ENCODE data around the gene XPO6. TPM values are rescaled to one million over a fixed set of nuclear protein-coding genes. Genes with fewer than 3 reads are reported as not detected.

XPO6 gene
- total and polyA plus RNA-seq, 2 donors = 55.0 to 85.7 TPM

DNA sequence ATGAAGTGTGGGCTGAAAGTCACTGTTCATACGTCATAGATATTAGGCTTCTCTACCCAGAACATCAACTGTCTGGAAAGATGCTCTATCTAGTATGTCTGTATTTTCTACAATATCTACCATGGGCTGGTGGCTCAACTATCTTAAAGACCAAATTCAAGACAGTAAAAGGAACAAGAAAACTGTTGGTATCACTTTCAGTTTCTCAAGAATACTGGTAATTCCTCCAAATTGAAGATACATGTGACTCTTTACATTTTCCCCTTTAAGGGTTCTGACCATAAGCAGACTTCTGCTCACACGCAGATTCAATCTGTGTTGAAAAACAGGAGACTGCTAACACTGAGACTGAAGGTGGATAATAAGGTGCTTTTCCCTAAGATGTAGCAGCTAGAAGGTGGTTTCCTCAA, 24.2 kb downstream of the XPO6 start:
- Histone ChIP-seq H3K4me3 (ENCODE audit: low read depth, low read length) (no peak overlapping the region), H3K36me3 (ENCODE audit: insufficient read depth) (no peaks in the 10 kb centered on the region), H3K27ac (ENCODE audit: low read depth) (no peak overlapping the region), H3K4me1 (ENCODE audit: insufficient read depth) (no peaks in the 10 kb centered on the region)
- DNase-seq (ENCODE audit: extremely low spot score) = no peak
- WGBS = 81% methylated on average over 2 of the region's 2 CpGs

DNA sequence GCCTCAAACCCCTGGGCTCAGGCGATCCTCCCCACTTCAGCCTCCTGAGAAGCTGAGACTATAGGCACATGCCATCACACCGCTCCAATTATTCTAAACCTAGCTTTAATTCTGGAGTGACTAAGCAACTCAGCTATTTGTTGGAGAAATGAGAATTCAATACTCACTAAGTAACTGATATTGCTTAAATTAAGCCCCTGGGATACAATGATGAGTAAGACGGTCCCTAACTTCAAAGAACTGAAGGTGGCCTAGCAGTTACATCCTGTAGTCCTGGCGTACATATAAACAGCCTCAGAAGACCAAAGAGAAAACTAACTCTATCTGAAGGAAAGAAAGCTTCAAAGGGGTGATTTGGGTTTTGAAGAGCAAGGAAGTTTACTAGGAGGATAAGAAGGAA, 25.0 kb downstream of the XPO6 start:
- no peak for DNase-seq (ENCODE audit: extremely low spot score)
- Histone ChIP-seq H3K27ac (ENCODE audit: low read depth) (no peak overlapping the region), H3K4me3 (ENCODE audit: low read depth, low read length) (no peak overlapping the region), H3K36me3 (ENCODE audit: insufficient read depth) (no peaks in the 10 kb centered on the region), H3K4me1 (ENCODE audit: insufficient read depth) (peaks cover 2% of the 10 kb centered on the region)
- 93% methylated on average over 4 of the region's 4 CpGs for WGBS

DNA sequence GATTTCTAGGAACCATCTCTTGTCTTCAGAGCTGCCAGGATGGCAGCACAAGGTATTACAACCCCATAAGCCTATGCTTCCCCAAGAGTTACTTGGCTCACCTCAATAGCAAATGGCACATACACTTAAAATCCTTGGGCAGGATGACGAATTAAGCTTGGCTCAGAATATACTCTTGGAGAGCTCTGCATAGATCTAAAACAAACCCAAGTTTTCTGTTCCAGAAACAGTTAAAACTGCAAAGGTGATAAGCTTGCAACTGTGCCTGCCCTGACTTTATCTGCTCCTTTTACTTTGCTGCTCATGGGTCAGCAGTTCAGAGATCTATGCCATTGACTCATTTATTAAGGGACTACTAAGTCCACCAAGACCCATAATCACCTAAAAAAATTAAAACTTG, 26.1 kb downstream of the XPO6 start:
- Histone ChIP-seq H3K4me3 (ENCODE audit: low read depth, low read length) (no peak overlapping the region), H3K36me3 (ENCODE audit: insufficient read depth) (no peaks in the 10 kb centered on the region), H3K4me1 (ENCODE audit: insufficient read depth) (peaks cover 2% of the 10 kb centered on the region), H3K27ac (ENCODE audit: low read depth) (no peak overlapping the region)
- no peak for DNase-seq (ENCODE audit: extremely low spot score)
- WGBS = 80% methylated on average over 1 of the region's 1 CpG

DNA sequence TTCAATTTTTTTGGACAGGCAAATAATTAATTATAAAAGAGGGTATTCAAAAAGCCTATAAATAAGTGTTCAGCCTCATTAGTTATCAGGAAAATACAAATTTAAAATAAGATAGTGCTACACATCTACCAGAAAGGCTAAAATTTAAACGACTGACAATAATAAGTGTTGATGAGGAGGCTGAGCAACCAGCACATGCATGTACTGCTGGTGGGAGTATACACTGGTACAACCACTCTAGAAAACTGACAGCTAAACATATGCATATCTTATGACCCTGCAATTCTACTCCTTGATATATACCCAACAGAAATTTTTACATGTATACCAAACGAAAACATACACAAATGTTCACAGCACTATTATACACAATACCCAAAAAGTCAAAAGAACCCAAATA, 27.1 kb downstream of the XPO6 start:
- Histone ChIP-seq H3K4me3 (ENCODE audit: low read depth, low read length) (no peak overlapping the region), H3K4me1 (ENCODE audit: insufficient read depth) (peaks cover 2% of the 10 kb centered on the region), H3K36me3 (ENCODE audit: insufficient read depth) (no peaks in the 10 kb centered on the region), H3K27ac (ENCODE audit: low read depth) (no peak overlapping the region)
- WGBS = 75% methylated on average over 2 of the region's 2 CpGs
- DNase-seq (ENCODE audit: extremely low spot score) = no peak

DNA sequence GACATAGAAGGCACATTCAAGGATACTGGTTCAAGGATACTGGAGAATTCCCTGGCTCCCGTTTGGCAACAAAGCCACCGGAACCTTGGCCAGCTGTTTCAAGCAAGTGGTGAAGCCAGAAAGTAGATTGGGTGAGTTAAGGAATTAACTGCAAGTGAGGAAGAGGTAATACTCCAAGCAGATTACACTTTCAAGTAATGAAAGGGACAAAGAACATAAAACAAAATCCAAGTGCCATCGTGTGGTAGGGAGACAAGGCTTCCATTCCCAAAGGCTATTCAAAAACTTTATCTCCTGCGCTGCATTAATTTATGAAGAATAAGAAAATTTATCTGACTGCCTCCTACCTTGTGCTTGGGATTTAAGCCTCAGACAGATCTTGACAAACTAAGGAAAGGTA, 27.8 kb downstream of the XPO6 start:
- Histone ChIP-seq H3K4me3 (ENCODE audit: low read depth, low read length) (no peak overlapping the region), H3K27ac (ENCODE audit: low read depth) (peak overlapping the region; percentile 16), H3K36me3 (ENCODE audit: insufficient read depth) (no peaks in the 10 kb centered on the region), H3K4me1 (ENCODE audit: insufficient read depth) (peaks cover 2% of the 10 kb centered on the region)
- WGBS = 79% methylated on average over 4 of the region's 4 CpGs
- DNase-seq (ENCODE audit: extremely low spot score) = no peak

DNA sequence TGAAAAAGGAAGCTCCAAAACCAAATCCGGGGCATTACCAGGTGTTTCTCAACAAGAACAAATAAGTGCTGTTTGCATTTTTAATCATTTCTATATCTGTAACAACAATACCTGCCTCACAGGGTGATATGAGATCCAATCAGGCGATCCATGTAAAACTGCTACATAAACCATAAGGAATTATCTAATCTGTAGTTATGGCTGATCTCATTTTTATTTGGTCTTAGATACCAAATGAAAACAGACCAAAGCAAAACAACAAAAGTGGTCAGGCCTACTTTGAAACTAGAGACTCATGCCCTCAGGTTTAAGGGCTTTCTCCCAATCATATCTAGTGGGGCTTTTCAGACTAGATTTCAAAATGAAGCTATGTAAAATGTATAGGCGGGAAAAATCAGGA, 28.3 kb downstream of the XPO6 start:
- no peaks in the 10 kb centered on the region for H3K36me3 ChIP-seq (ENCODE audit: insufficient read depth)
- peaks cover 2% of the 10 kb centered on the region for H3K4me1 ChIP-seq (ENCODE audit: insufficient read depth)
- 87% methylated on average over 3 of the region's 3 CpGs for WGBS
- H3K4me3 ChIP-seq (ENCODE audit: low read depth, low read length) = no peak overlapping the region
- peak overlapping the region; percentile 16 for H3K27ac ChIP-seq (ENCODE audit: low read depth)
- DNase-seq (ENCODE audit: extremely low spot score) = no peak

DNA sequence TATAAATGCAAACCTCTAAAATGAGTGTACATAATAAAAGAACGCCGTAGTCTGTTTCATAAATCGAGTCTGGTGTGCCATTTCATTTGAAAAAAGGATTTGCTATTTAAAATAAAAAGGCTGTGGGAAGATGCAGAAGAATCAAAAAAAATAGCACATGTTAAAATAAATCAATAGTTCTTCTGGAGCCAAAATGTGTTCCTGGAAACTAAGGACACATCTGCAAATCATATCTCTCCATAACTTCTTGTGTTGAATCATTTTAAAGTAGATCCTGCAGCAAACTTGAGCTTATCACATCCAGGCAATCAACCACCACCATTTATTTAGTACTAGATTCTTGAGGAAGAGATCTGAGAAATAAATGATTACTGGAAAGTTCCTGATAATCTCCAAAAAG, 29.0 kb downstream of the XPO6 start:
- WGBS = 71% methylated on average over 3 of the region's 3 CpGs
- Histone ChIP-seq H3K4me1 (ENCODE audit: insufficient read depth) (peaks cover 2% of the 10 kb centered on the region), H3K36me3 (ENCODE audit: insufficient read depth) (no peaks in the 10 kb centered on the region), H3K4me3 (ENCODE audit: low read depth, low read length) (no peak overlapping the region), H3K27ac (ENCODE audit: low read depth) (no peak overlapping the region)
- no peak for DNase-seq (ENCODE audit: extremely low spot score)

DNA sequence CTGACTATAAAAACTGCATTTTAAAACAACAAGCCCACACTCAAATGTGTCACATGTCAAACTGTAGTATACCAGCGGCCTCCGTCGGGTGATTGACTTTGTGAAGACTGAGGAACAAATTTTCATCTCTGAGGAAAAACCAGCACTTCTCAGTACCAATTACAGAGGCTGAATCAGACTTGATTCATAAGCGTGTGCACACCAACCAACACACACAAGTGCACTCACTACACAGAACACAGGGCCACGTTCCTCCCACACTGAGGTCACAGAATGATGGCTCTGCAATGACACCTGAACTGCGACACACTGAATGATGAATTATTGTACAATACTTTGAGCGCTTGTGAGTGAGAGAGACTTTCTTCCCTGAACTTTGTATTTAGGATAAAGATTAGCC, 29.6 kb downstream of the XPO6 start:
- Histone ChIP-seq H3K27ac (ENCODE audit: low read depth) (no peak overlapping the region), H3K36me3 (ENCODE audit: insufficient read depth) (no peaks in the 10 kb centered on the region), H3K4me1 (ENCODE audit: insufficient read depth) (peaks cover 2% of the 10 kb centered on the region), H3K4me3 (ENCODE audit: low read depth, low read length) (no peak overlapping the region)
- no peak for DNase-seq (ENCODE audit: extremely low spot score)
- 89% methylated on average over 7 of the region's 7 CpGs for WGBS

DNA sequence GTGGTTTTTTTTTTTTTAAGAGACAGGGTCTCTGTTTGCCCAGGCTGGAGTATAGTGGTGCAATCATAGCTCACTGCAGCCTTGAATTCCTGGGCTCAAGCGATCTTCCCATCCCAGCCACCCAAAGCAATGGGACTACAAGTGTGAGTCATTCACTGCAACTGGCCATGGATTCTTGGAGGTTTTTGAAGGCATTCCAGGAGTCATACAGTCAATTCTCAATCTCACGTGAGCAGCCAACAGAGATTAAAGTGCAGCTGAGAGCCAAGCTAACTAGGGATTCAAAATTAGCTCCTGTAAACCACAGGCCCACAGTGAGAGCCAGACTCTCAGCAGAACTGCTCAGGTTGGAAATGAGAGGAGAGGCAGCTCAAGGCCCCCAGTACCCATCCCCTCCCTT, 30.2 kb downstream of the XPO6 start:
- no peak overlapping the region for H3K27ac ChIP-seq (ENCODE audit: low read depth)
- no peak overlapping the region for H3K4me3 ChIP-seq (ENCODE audit: low read depth, low read length)
- peaks cover 2% of the 10 kb centered on the region for H3K36me3 ChIP-seq (ENCODE audit: insufficient read depth)
- no peak for DNase-seq (ENCODE audit: extremely low spot score)
- peaks cover 2% of the 10 kb centered on the region for H3K4me1 ChIP-seq (ENCODE audit: insufficient read depth)
- WGBS = 23% methylated on average over 2 of the region's 2 CpGs

DNA sequence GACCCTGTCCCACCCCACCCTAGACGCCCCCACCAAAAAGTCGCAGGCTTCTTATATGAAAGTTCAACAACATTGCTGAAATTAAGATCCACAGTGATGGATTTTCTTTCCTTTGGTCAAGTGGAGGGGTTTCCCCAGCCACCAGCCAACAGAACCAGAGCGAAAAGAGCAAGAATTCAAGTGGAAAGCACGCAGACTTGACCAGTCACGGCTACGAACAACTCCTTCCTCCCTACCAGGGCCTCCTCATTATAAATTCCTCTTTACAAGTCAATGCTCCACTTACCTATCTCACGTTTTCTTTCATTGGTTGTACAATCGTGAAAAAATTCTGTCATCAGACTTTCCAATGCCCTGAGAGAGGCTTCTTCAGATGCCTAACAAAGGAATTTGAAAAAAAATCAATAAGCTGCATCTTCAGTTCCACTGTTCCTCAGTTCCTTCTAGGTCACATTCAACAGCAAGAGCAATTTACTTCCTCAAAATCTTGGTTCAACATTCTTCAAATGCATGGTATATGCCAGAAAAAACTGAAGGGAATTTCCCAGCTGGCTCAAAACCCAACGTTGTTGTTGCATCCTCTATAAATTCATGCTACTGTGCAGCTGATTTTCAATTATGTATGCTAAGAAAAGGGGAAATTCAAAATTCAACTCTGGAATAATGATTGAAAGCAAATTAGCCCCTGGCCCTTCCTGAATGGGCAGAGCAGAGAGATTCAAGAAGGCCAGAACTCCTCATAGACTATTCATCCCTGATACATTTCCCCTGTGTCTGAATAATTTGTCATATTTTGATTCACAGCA, 30.9 kb downstream of the XPO6 start:
- Histone ChIP-seq H3K36me3 (ENCODE audit: insufficient read depth) (peaks cover 2% of the 10 kb centered on the region), H3K4me1 (ENCODE audit: insufficient read depth) (peaks cover 2% of the 10 kb centered on the region), H3K4me3 (ENCODE audit: low read depth, low read length) (no peak overlapping the region), H3K27ac (ENCODE audit: low read depth) (no peak overlapping the region)
- 82% methylated on average over 9 of the region's 9 CpGs for WGBS
- no peak for DNase-seq (ENCODE audit: extremely low spot score)

DNA sequence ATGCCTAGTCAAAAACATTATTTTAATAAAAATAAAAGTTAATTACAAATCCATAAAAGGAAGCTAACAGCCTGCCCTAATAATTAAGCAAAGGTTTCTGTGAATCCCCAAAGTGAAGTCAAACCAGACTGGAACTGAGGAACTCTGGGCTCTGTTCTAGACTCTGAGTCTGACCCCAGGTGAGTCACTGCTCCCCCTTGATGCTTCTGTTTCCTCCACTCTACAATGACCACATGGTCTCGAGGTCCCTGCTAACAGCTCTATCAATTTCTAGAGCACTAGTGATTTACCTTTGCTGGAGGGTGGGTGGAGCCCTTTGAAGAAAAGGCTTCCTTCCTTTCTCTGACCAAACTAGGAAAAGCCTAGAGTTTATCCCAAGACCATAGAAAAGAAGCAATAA, 32.4 kb downstream of the XPO6 start:
- Histone ChIP-seq H3K36me3 (ENCODE audit: insufficient read depth) (peaks cover 2% of the 10 kb centered on the region), H3K4me1 (ENCODE audit: insufficient read depth) (peaks cover 2% of the 10 kb centered on the region), H3K4me3 (ENCODE audit: low read depth, low read length) (no peak overlapping the region), H3K27ac (ENCODE audit: low read depth) (no peak overlapping the region)
- no peak for DNase-seq (ENCODE audit: extremely low spot score)
- WGBS = 82% methylated on average over 1 of the region's 1 CpG

DNA sequence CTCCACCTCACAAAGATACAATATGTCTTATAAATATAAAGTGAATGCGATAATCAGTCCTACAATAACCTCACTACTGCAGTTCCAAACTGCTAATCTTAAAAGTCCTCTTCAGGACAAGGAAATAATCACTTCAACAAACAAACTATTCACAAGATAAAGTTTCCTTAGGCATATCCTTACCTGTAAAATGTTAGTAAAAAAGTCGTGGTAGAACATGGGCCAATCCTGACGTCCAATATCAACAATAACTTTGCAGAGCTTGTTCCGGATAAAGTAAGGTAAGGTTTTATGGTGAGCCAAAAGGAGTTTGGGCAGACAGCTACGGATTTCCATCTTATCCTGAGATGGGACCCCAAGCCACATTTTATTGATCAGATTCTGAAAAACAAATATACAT, 36.0 kb downstream of the XPO6 start:
- 86% methylated on average over 5 of the region's 5 CpGs for WGBS
- H3K36me3 ChIP-seq (ENCODE audit: insufficient read depth) = peaks cover 2% of the 10 kb centered on the region
- no peak overlapping the region for H3K27ac ChIP-seq (ENCODE audit: low read depth)
- DNase-seq (ENCODE audit: extremely low spot score) = no peak
- H3K4me1 ChIP-seq (ENCODE audit: insufficient read depth) = no peaks in the 10 kb centered on the region
- H3K4me3 ChIP-seq (ENCODE audit: low read depth, low read length) = no peak overlapping the region

DNA sequence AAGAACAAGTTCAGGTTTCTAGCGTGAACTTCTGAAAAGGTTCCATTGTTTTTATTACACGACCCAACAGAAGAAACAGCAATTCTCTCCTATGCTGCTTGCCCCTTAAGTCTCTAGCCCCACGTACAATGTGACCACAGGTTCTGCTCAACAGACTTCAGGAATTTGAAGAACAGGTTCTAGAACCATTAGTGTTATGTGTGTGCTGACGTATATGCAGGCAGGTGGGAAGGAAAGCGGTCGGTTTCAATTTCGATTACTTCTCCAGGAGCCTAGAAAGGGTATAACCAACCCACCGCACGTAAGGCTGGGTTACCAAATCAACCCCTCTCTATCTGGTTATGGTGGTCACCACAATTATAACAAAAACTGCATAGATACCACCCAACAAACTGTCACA, 39.4 kb downstream of the XPO6 start:
- Histone ChIP-seq H3K4me3 (ENCODE audit: low read depth, low read length) (no peak overlapping the region), H3K36me3 (ENCODE audit: insufficient read depth) (peaks cover 2% of the 10 kb centered on the region), H3K27ac (ENCODE audit: low read depth) (no peak overlapping the region), H3K4me1 (ENCODE audit: insufficient read depth) (no peaks in the 10 kb centered on the region)
- WGBS = 83% methylated on average over 9 of the region's 9 CpGs
- DNase-seq (ENCODE audit: extremely low spot score) = no peak

DNA sequence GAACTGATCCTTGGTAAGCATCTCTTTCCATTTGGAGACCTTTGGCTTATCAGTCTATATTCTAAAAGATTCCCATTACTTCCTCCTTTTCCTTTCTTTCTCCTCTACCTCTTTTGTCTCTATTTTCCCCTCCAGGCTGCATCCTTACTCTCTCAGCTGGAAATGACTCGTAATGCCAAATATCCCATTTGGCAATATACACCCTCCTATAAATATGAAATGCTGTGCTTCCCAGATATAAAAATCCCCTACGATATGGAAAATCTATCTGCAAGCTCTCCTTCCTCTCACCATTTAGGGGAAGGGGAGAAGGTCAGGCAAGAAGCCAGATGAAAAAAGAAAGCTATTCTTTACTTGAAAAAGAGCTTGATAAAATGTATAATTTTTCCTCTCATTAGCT, 39.9 kb downstream of the XPO6 start:
- no peaks in the 10 kb centered on the region for H3K4me1 ChIP-seq (ENCODE audit: insufficient read depth)
- H3K27ac ChIP-seq (ENCODE audit: low read depth) = no peak overlapping the region
- peaks cover under 1% of the 10 kb centered on the region for H3K36me3 ChIP-seq (ENCODE audit: insufficient read depth)
- no peak overlapping the region for H3K4me3 ChIP-seq (ENCODE audit: low read depth, low read length)
- DNase-seq (ENCODE audit: extremely low spot score) = no peak
- 67% methylated on average over 2 of the region's 2 CpGs for WGBS

All from urinary bladder (tissue), 4 donors.